GM12875 (cell line): Measurements from ENCODE around the gene RRAGB.
"Not testable (repeated sequence)": the region's sequence is repeated elsewhere in the genome, so short reads cannot be mapped to it uniquely, and the experiment has no call there.

Experiments used
- H3K4me3 ChIP-seq: one replicate; pipeline ENCODE4 v1.5.1; 2011; ENCODE audit warnings: low read depth, low read length, control low read depth
- CTCF ChIP-seq: IDR thresholded peaks from 2 replicates; pipeline ENCODE4 v1.5.1; 2011; ENCODE audit warnings: low read depth, mild to moderate bottlenecking, control low read depth, inconsistent platforms, low read length, moderate library complexity, borderline replicate concordance; ENCODE audit not compliant: insufficient read depth

RRAGB gene

DNA sequence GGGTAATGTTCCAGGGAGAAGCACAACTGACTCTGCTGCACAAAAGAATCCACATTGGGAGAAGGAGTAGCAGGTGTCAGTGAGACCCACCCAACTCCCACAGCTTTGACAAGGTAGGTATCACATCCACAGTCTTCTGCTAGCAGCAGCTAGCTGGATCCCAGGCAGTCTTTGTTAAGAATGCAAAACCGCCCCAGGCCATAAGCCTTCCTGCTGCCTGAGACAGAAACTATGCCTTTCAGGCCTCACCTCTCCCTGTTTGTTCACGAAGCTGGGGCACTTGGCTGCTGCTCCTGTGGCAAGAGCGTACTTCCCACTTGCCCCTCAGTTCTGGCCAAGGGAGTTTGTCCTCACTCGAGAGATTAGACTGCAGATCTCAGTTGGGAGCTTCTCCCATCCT, 21.4 kb downstream of the RRAGB start:
- no peak overlapping the region for H3K4me3 ChIP-seq
- TF ChIP-seq CTCF: no peak

DNA sequence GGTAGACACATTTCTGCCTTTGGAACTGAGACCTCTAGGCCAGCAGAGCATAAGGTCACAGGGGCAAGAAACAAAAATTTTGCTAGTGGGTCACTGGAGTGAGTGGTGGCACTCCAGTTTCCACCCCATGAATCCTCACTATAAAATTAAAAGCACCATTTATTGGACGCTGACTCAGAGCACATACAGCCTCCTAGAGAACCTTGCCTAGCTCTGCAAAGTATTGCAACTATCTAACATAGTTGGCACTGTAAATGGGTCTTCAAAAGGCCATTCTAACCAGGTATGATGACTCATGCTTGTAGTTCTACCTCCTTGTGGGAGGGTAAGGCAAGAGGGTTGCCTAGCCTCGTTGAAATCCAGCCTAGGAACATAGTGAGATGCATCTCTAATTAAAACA, 25.1 kb downstream of the RRAGB start:
- no peak overlapping the region for H3K4me3 ChIP-seq
- TF ChIP-seq CTCF: no peak

DNA sequence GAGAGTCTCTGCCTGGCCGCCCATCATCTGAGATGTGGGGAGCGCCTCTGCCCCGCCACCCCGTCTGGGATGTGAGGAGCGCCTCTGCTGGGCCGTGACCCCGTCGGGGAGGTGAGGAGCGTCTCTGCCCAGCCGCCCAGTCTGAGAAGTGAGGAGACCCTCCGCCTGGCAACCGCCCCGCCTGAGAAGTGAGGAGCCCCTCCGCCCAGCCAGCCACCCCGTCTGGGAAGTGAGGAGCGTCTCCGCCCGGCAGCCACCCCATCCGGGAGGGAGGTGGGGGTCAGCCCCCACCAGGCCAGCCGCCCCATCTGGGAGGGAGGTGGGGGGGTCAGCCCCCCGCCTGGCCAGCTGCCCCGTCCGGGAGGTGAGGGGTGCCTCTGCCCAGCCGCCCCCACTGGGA, 30.9 kb downstream of the RRAGB start:
- not testable (repeated sequence) for H3K4me3 ChIP-seq

DNA sequence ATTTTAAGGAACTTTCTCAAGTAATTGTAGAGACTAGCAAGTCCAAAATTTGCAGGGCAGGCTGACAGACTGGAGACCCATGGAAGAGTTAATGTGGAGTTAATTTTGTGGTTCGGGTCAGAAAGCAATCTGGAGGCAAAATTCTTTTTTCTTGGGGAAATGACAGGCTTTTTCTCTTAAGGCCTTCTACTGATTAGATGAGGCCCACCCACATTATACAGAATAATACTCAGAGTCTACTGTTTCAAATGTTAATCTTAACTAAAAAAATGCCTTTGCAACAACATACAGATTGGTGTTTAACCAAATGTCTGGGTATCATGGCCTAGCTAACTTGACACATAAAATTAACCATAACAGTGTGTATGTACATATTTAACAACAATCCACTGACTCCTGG, 32.7 kb downstream of the RRAGB start:
- TF ChIP-seq CTCF: no peak
- no peak overlapping the region for H3K4me3 ChIP-seq

DNA sequence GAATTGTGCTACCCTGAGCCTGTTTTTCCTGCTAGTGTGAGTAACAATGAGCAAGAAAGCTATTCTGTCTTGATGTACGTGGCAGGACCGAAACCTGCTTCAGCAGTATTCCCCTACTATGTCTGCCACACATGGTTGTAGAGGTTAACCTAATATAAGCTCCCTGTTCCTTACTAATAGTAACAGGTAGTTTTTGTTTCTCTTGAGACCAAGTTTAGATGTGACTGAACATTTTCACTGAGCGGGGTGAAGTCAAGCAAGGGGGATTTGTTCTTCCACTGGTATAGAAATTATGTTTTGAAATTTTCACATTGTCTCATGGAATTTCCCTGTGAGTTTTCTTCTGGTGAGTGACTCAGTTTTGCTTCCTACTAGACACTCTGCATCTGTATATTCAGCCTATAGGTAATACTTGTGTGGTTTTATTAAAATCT, 37.3 kb downstream of the RRAGB start:
- no peak overlapping the region for H3K4me3 ChIP-seq
- no peak for TF ChIP-seq CTCF

- no peak for TF ChIP-seq CTCF
- H3K4me3 ChIP-seq: no peak overlapping the region
Observed at GRCh38 chrX:55758033-55758432, 40.5 kb downstream of the RRAGB start.

GRCh38 chrX:55759478-55759877, 41.9 kb downstream of the RRAGB start:
- no peak overlapping the region for H3K4me3 ChIP-seq
- no peak for TF ChIP-seq CTCF

GRCh38 chrX:55767100-55767499, 49.6 kb downstream of the RRAGB start:
- no peak for TF ChIP-seq CTCF
- H3K4me3 ChIP-seq: no peak overlapping the region

DNA sequence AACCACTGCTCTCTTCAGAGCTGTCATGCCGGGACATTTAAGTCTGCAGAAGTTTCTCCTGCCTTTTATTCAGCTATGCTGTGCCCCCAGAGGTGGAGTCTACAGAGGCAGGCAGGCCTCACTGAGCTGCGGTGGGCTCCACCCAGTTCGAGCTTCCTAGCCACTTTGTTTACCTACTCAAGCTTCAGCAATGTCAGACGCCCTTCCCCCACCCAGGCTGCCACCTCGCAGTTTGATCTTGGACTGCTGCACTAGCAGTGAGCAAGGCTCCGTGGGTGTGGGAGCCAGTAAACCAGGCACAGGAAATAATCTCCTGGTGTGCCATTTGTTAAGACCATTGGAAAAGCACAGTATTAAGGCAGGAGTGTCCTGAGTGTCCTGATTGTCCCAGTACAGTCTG, 56.9 kb downstream of the RRAGB start:
- not testable (repeated sequence) for H3K4me3 ChIP-seq
